NB4 (cell line): Measurements from ENCODE around the gene STAP2.

Source experiments
- CTCF ChIP-seq: IDR thresholded peaks from one replicate; pipeline ENCODE4 v1.5.1; 2012; ENCODE audit warnings: low read depth, low read length
- MAX ChIP-seq: IDR thresholded peaks from 2 replicates; pipeline ENCODE4 v1.6.1; 2011; ENCODE audit warnings: low read depth, low read length
- POLR2A ChIP-seq: IDR thresholded peaks from 2 replicates; pipeline ENCODE4 v1.6.1; 2011; ENCODE audit warnings: mild to moderate bottlenecking; ENCODE audit not compliant: insufficient read length; ENCODE audit errors: extremely low read depth

- TF ChIP-seq POLR2A = no peak
- no peak for TF ChIP-seq CTCF
- TF ChIP-seq MAX = no peak
Measured at GRCh38 chr19:4326215-4326836, 12.3 kb downstream of the STAP2 start.
